ENCODE measurements around the gene WDFY2. TPM values are rescaled to one million over a fixed set of nuclear protein-coding genes. Genes with fewer than 3 reads are reported as not detected.
"Not testable (repeated sequence)": the region's sequence is repeated elsewhere in the genome, so short reads cannot be mapped to it uniquely, and the experiment has no call there.

WDFY2 gene
- total RNA-seq, 1 donor from 2014 or later = 20.8 TPM

GRCh38 chr13:51644654-51645053 lies 60.4 kb downstream of the WDFY2 start:
- H3K27me3 Mint-ChIP-seq = no peaks in the 10 kb centered on the region
- H3K4me1 Mint-ChIP-seq = peaks cover 56% of the 10 kb centered on the region
- ATAC-seq (ENCODE audit: low read depth) (peak; percentile 10), DNase-seq (no peak)
- intact Hi-C loops (cut with micrococcal nuclease) = loop anchor here (1.0 to 2.0 kb wide), 3 partner anchors 30 to 191 kb away; partner anchors contain the start of genes INTS6 and WDFY2
- H3K36me3 Mint-ChIP-seq (ENCODE audit: low read depth) = no peaks in the 10 kb centered on the region
- peak overlapping the region; percentile 62 for H3K4me3 Mint-ChIP-seq
- CTCF ChIA-PET = no interaction called here
- TF ChIP-seq, protein P1, sequence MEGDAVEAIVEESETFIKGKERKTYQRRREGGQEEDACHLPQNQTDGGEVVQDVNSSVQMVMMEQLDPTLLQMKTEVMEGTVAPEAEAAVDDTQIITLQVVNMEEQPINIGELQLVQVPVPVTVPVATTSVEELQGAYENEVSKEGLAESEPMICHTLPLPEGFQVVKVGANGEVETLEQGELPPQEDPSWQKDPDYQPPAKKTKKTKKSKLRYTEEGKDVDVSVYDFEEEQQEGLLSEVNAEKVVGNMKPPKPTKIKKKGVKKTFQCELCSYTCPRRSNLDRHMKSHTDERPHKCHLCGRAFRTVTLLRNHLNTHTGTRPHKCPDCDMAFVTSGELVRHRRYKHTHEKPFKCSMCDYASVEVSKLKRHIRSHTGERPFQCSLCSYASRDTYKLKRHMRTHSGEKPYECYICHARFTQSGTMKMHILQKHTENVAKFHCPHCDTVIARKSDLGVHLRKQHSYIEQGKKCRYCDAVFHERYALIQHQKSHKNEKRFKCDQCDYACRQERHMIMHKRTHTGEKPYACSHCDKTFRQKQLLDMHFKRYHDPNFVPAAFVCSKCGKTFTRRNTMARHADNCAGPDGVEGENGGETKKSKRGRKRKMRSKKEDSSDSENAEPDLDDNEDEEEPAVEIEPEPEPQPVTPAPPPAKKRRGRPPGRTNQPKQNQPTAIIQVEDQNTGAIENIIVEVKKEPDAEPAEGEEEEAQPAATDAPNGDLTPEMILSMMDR (IDR thresholded peaks at IDR 0.05) = no peak
- H3K27ac Mint-ChIP-seq = peak overlapping the region; percentile 90
- POLR2A ChIA-PET = interaction anchor here (0.6 to 2.9 kb wide), 6 partner anchors 21 to 195 kb away, joined by 3 to 23 read pairs (median 4); partner anchors contain the start of gene INTS6
- H3K9me3 Mint-ChIP-seq = no peaks in the 10 kb centered on the region

GRCh38 chr13:51645154-51645650 lies 60.9 kb downstream of the WDFY2 start:
- ChIA-PET POLR2A (interaction anchor here (0.6 to 2.9 kb wide), 6 partner anchors 21 to 195 kb away, joined by 3 to 23 read pairs (median 4); partner anchors contain the start of gene INTS6), CTCF (no interaction called here)
- Mint-ChIP-seq H3K9me3 (no peaks in the 10 kb centered on the region), H3K27ac (peak overlapping the region; percentile 90), H3K4me3 (peak overlapping the region; percentile 62), H3K36me3 (ENCODE audit: low read depth) (no peaks in the 10 kb centered on the region), H3K27me3 (no peaks in the 10 kb centered on the region), H3K4me1 (peaks cover 59% of the 10 kb centered on the region)
- intact Hi-C loops (cut with micrococcal nuclease) = loop anchor here (1.0 to 2.0 kb wide), 3 partner anchors 30 to 192 kb away; partner anchors contain the start of genes INTS6 and WDFY2
- DNase-seq (no peak), ATAC-seq (ENCODE audit: low read depth) (peak; percentile 78)
- TF ChIP-seq, protein P1 (IDR thresholded peaks at IDR 0.05) = no peak

DNA sequence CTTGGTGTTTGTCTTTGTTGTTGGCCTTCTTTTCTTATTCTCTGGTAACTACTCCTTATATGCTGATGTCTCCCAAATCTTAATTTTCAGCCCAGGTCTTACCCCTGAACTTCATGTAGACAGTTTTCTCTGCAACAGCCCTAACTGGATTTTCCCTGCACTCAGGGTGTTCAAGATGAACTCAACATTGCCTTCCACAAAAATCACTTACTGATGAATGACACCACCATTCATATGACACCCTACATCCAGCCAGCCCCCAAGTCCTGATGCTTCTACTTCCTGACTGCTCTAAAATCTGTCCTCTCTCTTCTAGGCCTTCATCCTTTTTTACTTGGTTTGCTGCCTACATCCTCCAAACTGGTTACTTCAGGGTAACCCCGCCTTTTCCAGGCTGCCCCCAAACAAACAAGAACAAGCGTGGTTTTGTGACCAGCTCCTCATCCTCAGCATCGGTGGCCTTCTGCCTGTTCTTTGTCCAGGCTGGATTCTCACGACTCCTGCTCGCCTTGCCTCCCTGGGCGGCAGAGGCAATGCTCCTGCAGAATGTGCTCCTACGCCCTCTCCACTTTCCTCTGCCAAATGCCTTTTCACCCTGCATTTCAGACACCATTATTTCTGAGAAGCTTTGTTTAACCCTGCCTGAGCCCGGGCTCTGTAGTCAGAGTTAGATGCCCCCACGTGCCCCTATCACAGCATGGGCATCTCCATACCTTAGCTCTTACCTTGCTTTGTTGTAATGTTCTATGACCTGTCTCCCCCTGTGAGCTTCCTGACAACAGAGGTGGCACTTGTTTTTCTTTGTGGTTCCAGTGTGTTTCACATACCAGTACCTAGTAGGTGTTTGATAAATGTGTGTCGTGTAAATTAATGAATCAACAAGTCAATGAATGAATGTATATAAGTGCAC lies 61.8 kb downstream of the WDFY2 start:
- Mint-ChIP-seq H3K4me1 (peaks cover 65% of the 10 kb centered on the region), H3K36me3 (ENCODE audit: low read depth) (no peaks in the 10 kb centered on the region), H3K4me3 (peak overlapping the region; percentile 42), H3K27me3 (no peaks in the 10 kb centered on the region), H3K9me3 (no peaks in the 10 kb centered on the region), H3K27ac (peak overlapping the region; percentile 90)
- intact Hi-C loops (cut with micrococcal nuclease) = loop anchor here (1.0 to 2.0 kb wide), 3 partner anchors 31 to 193 kb away; partner anchors contain the start of genes INTS6 and WDFY2
- TF ChIP-seq, protein P1 (IDR thresholded peaks at IDR 0.05) = no peak
- DNase-seq (no peak), ATAC-seq (ENCODE audit: low read depth) (no peak)
- ChIA-PET POLR2A (interaction anchor here (1.2 to 2.9 kb wide), 4 partner anchors 33 to 194 kb away, joined by 4 to 23 read pairs (median 6); partner anchors contain the start of gene INTS6), CTCF (interaction anchor here (0.7 kb wide), 1 partner anchor 16 kb away, joined by 3 read pairs; no protein-coding TSS in a partner anchor)

- Mint-ChIP-seq H3K4me1 (peaks cover 73% of the 10 kb centered on the region), H3K27me3 (no peaks in the 10 kb centered on the region), H3K9me3 (no peaks in the 10 kb centered on the region), H3K27ac (no peak overlapping the region), H3K36me3 (ENCODE audit: low read depth) (peaks cover 5% of the 10 kb centered on the region), H3K4me3 (no peak overlapping the region)
- ChIA-PET CTCF (no interaction called here), POLR2A (interaction anchor here (0.6 to 2.9 kb wide), 4 partner anchors 34 to 195 kb away, joined by 3 to 23 read pairs (median 6); partner anchors contain the start of gene INTS6)
- TF ChIP-seq, protein P1 (IDR thresholded peaks at IDR 0.05) = no peak
- intact Hi-C loops (cut with micrococcal nuclease) = no loop called here
- ATAC-seq (ENCODE audit: low read depth) (no peak), DNase-seq (no peak)
These were observed 62.8 kb downstream of the WDFY2 start for GRCh38 chr13:51647067-51647466.

- peaks cover 24% of the 10 kb centered on the region for H3K36me3 Mint-ChIP-seq (ENCODE audit: low read depth)
- ATAC-seq (ENCODE audit: low read depth); CTCF ChIA-PET; intact Hi-C loops (cut with micrococcal nuclease); POLR2A ChIA-PET; H3K27me3 Mint-ChIP-seq; H3K27ac Mint-ChIP-seq; DNase-seq; H3K4me3 Mint-ChIP-seq: not testable (repeated sequence)
- peaks cover 32% of the 10 kb centered on the region for H3K4me1 Mint-ChIP-seq
- H3K9me3 Mint-ChIP-seq = peaks cover 14% of the 10 kb centered on the region
These were observed 67.9 kb downstream of the WDFY2 start for GRCh38 chr13:51652193-51652592.

All from activated B cell treated with CpG ODN at 0.5 μM for 24 hours (primary cell).